HepG2 (cell line): ENCODE results near the gene TEX55. TPM values are rescaled to one million over a fixed set of nuclear protein-coding genes. Genes with fewer than 3 reads are reported as not detected.

Experiments
- ATAC-seq: fragments of 200-7000 bp; cut with Tn5 transposase; 3 replicates; pipeline ENCODE4 v1.9.1; 2020; ENCODE audit warnings: mild to moderate bottlenecking, moderate library complexity
- BruUV-seq: library from RNA; stranded (reverse); fragments of 400-500 nt; replicated peaks from 2 replicates; lab custom pipeline; 2021; lab: Mats Ljungman, UMichigan
- CTCF ChIA-PET: fragments of 300-600 bp; formaldehyde crosslinking; extraction: SDS; loops from one replicate; lab custom pipeline; 2021; ENCODE audit warnings: low total read pairs, inconsistent platforms, low intra/inter-chr PET ratio; lab: Yijun Ruan, JAX
- POLR2A ChIA-PET: fragments of 350-600 bp; sonication (Branson Sonifier 250); formaldehyde crosslinking; loops from one replicate; lab custom pipeline; 2020; ENCODE audit warnings: antibody characterized with exemption, inconsistent platforms; lab: Yijun Ruan, JAX
- DNase-seq: peaks from one replicate; pipeline ENCODE4 v3.0.0-alpha.2; 2015; ENCODE audit warnings: low spot score
- FAIRE-seq: peaks from 3 replicates; lab custom pipeline; 2011; peaks lifted over from hg19 to GRCh38; lab: Jason Lieb, UNC
- H2AFZ ChIP-seq: one replicate; pipeline ENCODE4 v1.6.1; 2011; ENCODE audit warnings: low read length, inconsistent platforms
- H3K27ac ChIP-seq: fragments of 300-600 bp; 3 replicates; pipeline ENCODE4 v1.8.0; 2011; ENCODE audit warnings: mixed run types, mild to moderate bottlenecking, mixed read lengths, low read length, inconsistent platforms; ENCODE audit not compliant: insufficient read depth; ENCODE audit errors: extremely low read length
- H3K27me3 ChIP-seq, 2 experiments: fragments of 200-600 bp in 1 of 2; 2 replicates in 1 of 2; 3 replicates in 1 of 2; pipeline versions ENCODE4 v1.6.0 to v1.8.0; 2011; ENCODE audit warnings: low read length in 2 of 2, mild to moderate bottlenecking in 2 of 2, moderate library complexity in 2 of 2, inconsistent platforms in 1 of 2; ENCODE audit not compliant: insufficient read depth in 2 of 2, control insufficient read depth in 1 of 2
- H3K36me3 ChIP-seq, 2 experiments: fragments of 200-600 bp in 1 of 2; replicated peaks in 1 of 2; 2 replicates in 1 of 2; 3 replicates in 1 of 2; pipeline versions ENCODE4 v1.5.1 to v1.8.0; 2011; ENCODE audit warnings: low read length in 2 of 2, inconsistent platforms in 1 of 2; ENCODE audit not compliant: insufficient read depth in 2 of 2, control insufficient read depth in 1 of 2
- H3K4me1 ChIP-seq: 2 replicates; pipeline ENCODE4 v1.5.1; 2012; ENCODE audit warnings: low read length, inconsistent platforms; ENCODE audit not compliant: insufficient read depth
- H3K4me2 ChIP-seq: 2 replicates; pipeline ENCODE4 v1.6.0; 2011; ENCODE audit warnings: low read depth, low read length, inconsistent platforms
- H3K4me3 ChIP-seq, 3 experiments: fragments of 200-600 bp in 1 of 3; sonication (generic), shearing (Covaris generic) in 1 of 3; replicated peaks in 1 of 3; 2 replicates each; pipeline ENCODE4 v1.5.1; 2011 to 2016; ENCODE audit warnings: low read length in 3 of 3, inconsistent platforms in 2 of 3, low read depth in 2 of 3, mild to moderate bottlenecking in 2 of 3, control low read depth in 1 of 3, mixed read lengths in 1 of 3; ENCODE audit not compliant: insufficient read depth in 1 of 3
- H3K79me2 ChIP-seq: one replicate; pipeline ENCODE4 v1.6.1; 2011; ENCODE audit warnings: low read length, inconsistent platforms; ENCODE audit not compliant: insufficient read depth
- H3K9ac ChIP-seq: 2 replicates; pipeline ENCODE4 v1.6.0; 2011; ENCODE audit warnings: mild to moderate bottlenecking, low read depth, low read length, inconsistent platforms; ENCODE audit not compliant: insufficient read depth
- H3K9me3 ChIP-seq: 2 replicates; pipeline ENCODE4 v1.5.1; 2012; ENCODE audit warnings: mild to moderate bottlenecking, low read length
- H4K20me1 ChIP-seq: 2 replicates; pipeline ENCODE4 v1.6.0; 2011; ENCODE audit warnings: inconsistent platforms, mild to moderate bottlenecking, low read length, moderate library complexity; ENCODE audit not compliant: insufficient read depth
- CAMTA2 ChIP-seq: sonication (generic); formaldehyde crosslinking; IDR thresholded peaks from 2 replicates; pipeline ENCODE4 v1.4.0; 2020; ENCODE audit warnings: mild to moderate bottlenecking, missing genetic modification reagents, borderline replicate concordance
- CBX5 ChIP-seq: sonication (generic); formaldehyde crosslinking; IDR thresholded peaks from 2 replicates; pipeline ENCODE4 v1.4.0; 2020; ENCODE audit warnings: missing genetic modification reagents, borderline replicate concordance
- ELF1 ChIP-seq: sonication (generic); formaldehyde crosslinking; IDR thresholded peaks from 2 replicates; pipeline ENCODE4 v1.4.0; 2020; ENCODE audit warnings: missing genetic modification reagents
- KAT7 ChIP-seq: IDR thresholded peaks from 2 replicates; pipeline ENCODE4 v1.6.1; 2018; ENCODE audit warnings: borderline replicate concordance, missing compliant biosample characterization
- NCOR1 ChIP-seq: fragments of 200-600 bp; sonication (generic); IDR thresholded peaks from 2 replicates; pipeline ENCODE4 v1.7.0; 2017; ENCODE audit warnings: antibody characterized with exemption, low read length, borderline replicate concordance
- NFE2 ChIP-seq: sonication (generic); formaldehyde crosslinking; IDR thresholded peaks from 2 replicates; pipeline ENCODE4 v1.4.0; 2020; ENCODE audit warnings: missing genetic modification reagents
- PCBP1 ChIP-seq: fragments of 200-400 bp; formaldehyde crosslinking; IDR thresholded peaks from 2 replicates; pipeline ENCODE4 v1.6.1; 2017; ENCODE audit warnings: mild to moderate bottlenecking, low read depth, low read length, borderline replicate concordance
- ZNF12 ChIP-seq: sonication (generic); formaldehyde crosslinking; IDR thresholded peaks from 2 replicates; pipeline ENCODE4 v1.5.0; 2020; ENCODE audit warnings: missing genetic modification reagents
- ZNF775 ChIP-seq: sonication (generic); formaldehyde crosslinking; IDR thresholded peaks from 2 replicates; pipeline ENCODE4 v1.4.0; 2020; ENCODE audit warnings: missing genetic modification reagents, mild to moderate bottlenecking, moderate library complexity, borderline replicate concordance
- in situ Hi-C: cut with HindIII; loops from 2 replicates; pipeline ENCODE4 v1.10.0; 2017; ENCODE audit warnings: low pct_unique_long_range_greater_than_20kb; ENCODE audit not compliant: extremely low pct_ligation_motif_present
- intact Hi-C: fragments of 100-400 bp; cut with micrococcal nuclease; formaldehyde crosslinking; loops from one replicate; pipeline ENCODE4 v1.10.0; 2022; ENCODE audit not compliant: unreplicated experiment
- polyA plus RNA-seq, 8 experiments: library from polyadenylated mRNA; depleted of rRNA in 3 of 8; stranded (reverse) in 7 of 8; unstranded in 1 of 8; fragments of >200 nt; fragmentation: Illumina TruSeq in 4 of 8; extraction: Trizol in 4 of 8; gene quantifications; 2 replicates each; pipeline versions ENCODE4 v1.2.1 to v1.2.3, GENCODE V29; 2011 to 2016; ENCODE audit warnings: low read depth in 4 of 8, missing spikeins in 1 of 8, mixed read lengths in 1 of 8; ENCODE audit not compliant: insufficient read depth in 1 of 8
- total RNA-seq, 5 experiments: library from RNA; depleted of rRNA; stranded (reverse); fragments of >200 nt; fragmentation: Illumina TruSeq; extraction: Trizol; gene quantifications; 2 replicates each; pipeline ENCODE4 v1.2.3, GENCODE V29; 2016; ENCODE audit warnings: low read depth in 1 of 5
- TF ChIP-seq, protein P1 (sequence below): sonication (generic); formaldehyde crosslinking; IDR thresholded peaks from 2 replicates; pipeline ENCODE4 v1.8.0; 2022; ENCODE audit warnings: missing genetic modification reagents, mild to moderate bottlenecking, borderline replicate concordance
- TF ChIP-seq, protein P2 (sequence below): sonication (generic); formaldehyde crosslinking; IDR thresholded peaks from 2 replicates; pipeline ENCODE4 v1.4.0; 2020; ENCODE audit warnings: low read depth, missing genetic modification reagents

Gene TEX55
- total and polyA plus RNA-seq, 2 of the 13 experiments (the other 11 are each of a cell fraction or from before 2014, with no cell fraction given) = not detected

DNA sequence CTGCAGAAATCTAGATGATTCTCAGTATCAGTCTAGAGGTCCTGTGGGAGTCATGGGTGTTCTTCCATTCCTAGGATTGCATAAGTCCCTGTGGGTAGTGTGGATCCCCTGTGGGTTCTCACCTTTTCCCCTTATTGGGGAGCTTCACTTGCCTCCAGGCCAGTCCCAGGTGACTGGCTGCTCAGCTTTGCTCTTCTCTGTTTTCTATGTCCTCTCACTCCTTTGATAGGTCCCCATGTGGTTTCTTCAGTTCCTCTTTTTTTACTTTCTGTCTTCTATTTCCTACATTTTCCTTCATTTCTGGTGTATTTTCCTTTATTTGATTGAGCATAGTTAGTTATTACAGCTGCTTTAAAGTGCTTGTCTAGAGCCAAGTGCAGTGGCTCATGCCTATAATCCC lies 10.9 kb downstream of the TEX55 start:
- intact Hi-C loops = no loop called here
- DNase-seq (no peak), FAIRE-seq (no peak), ATAC-seq (no peak)
- no peak overlapping the region for H2AFZ ChIP-seq
- TF ChIP-seq ZNF12 (no peak), CBX5 (CRISPR knock-in tag) (no peak), CAMTA2 (CRISPR knock-in tag) (no peak), NFE2 (no peak), NCOR1 (no peak), ELF1 (CRISPR knock-in tag) (no peak), ZNF775 (CRISPR knock-in tag) (no peak), PCBP1 (no peak), KAT7 (no peak)
- TF ChIP-seq, protein P1, sequence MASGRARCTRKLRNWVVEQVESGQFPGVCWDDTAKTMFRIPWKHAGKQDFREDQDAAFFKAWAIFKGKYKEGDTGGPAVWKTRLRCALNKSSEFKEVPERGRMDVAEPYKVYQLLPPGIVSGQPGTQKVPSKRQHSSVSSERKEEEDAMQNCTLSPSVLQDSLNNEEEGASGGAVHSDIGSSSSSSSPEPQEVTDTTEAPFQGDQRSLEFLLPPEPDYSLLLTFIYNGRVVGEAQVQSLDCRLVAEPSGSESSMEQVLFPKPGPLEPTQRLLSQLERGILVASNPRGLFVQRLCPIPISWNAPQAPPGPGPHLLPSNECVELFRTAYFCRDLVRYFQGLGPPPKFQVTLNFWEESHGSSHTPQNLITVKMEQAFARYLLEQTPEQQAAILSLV (CRISPR knock-in tag) = no peak
- TF ChIP-seq, protein P2, sequence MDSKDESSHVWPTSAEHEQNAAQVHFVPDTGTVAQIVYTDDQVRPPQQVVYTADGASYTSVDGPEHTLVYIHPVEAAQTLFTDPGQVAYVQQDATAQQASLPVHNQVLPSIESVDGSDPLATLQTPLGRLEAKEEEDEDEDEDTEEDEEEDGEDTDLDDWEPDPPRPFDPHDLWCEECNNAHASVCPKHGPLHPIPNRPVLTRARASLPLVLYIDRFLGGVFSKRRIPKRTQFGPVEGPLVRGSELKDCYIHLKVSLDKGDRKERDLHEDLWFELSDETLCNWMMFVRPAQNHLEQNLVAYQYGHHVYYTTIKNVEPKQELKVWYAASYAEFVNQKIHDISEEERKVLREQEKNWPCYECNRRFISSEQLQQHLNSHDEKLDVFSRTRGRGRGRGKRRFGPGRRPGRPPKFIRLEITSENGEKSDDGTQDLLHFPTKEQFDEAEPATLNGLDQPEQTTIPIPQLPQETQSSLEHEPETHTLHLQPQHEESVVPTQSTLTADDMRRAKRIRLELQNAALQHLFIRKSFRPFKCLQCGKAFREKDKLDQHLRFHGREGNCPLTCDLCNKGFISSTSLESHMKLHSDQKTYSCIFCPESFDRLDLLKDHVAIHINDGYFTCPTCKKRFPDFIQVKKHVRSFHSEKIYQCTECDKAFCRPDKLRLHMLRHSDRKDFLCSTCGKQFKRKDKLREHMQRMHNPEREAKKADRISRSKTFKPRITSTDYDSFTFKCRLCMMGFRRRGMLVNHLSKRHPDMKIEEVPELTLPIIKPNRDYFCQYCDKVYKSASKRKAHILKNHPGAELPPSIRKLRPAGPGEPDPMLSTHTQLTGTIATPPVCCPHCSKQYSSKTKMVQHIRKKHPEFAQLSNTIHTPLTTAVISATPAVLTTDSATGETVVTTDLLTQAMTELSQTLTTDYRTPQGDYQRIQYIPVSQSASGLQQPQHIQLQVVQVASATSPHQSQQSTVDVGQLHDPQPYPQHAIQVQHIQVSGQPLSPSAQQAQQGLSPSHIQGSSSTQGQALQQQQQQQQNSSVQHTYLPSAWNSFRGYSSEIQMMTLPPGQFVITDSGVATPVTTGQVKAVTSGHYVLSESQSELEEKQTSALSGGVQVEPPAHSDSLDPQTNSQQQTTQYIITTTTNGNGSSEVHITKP (CRISPR knock-in tag) = no peak
- peaks cover 3% of the 10 kb centered on the region; the same call in 1 of the 2 replicates for H3K9me3 ChIP-seq
- H4K20me1 ChIP-seq = no peaks in the 10 kb centered on the region
- ChIA-PET POLR2A (no interaction called here), CTCF (no interaction called here)
- H3K27ac ChIP-seq = no peak overlapping the region
- BruUV-seq = no TSS peak
- H3K27me3 ChIP-seq = no peaks in the 10 kb centered on the region
- no peak overlapping the region for H3K4me2 ChIP-seq
- no peaks in the 10 kb centered on the region for H3K79me2 ChIP-seq
- H3K36me3 ChIP-seq = no peaks in the 10 kb centered on the region
- no peaks in the 10 kb centered on the region for H3K4me1 ChIP-seq
- H3K9ac ChIP-seq = no peak overlapping the region
- in situ Hi-C loops = no loop called here
- H3K4me3 ChIP-seq = no peak overlapping the region
